GM21526 (cell line): ENCODE measurements around the gene ELAC2.

ENCODE experiments used
- ATAC-seq: cut with Tn5 transposase; IDR thresholded peaks from one replicate; pipeline ENCODE4 v1.9.1; 2021; ENCODE audit warnings: moderate library complexity; ENCODE audit not compliant: unreplicated experiment, low FRiP score

The ELAC2 gene

GRCh38 chr17:12961655-12962054 lies 56.2 kb downstream of the ELAC2 start:
- ATAC-seq: no peak

- ATAC-seq: no peak
Observed at GRCh38 chr17:12959441-12959840, 58.4 kb downstream of the ELAC2 start.

GRCh38 chr17:12958786-12959185 lies 59.0 kb downstream of the ELAC2 start:
- no peak for ATAC-seq

GRCh38 chr17:12955521-12955920 lies 62.3 kb downstream of the ELAC2 start:
- no peak for ATAC-seq

- ATAC-seq: no peak
Observed at GRCh38 chr17:12953156-12953555, 64.7 kb downstream of the ELAC2 start.

GRCh38 chr17:12952012-12952411 lies 65.8 kb downstream of the ELAC2 start:
- ATAC-seq: no peak

GRCh38 chr17:12947047-12947446 lies 70.8 kb downstream of the ELAC2 start:
- no peak for ATAC-seq
